Heart right ventricle (tissue), 16 donors: ENCODE measurements around the gene PARD3. TPM values are rescaled to one million over a fixed set of nuclear protein-coding genes. Genes with fewer than 3 reads are reported as not detected.
A peak's percentile ranks its signal among the peaks of the same experiment; 100 is the strongest.

Source experiments
- ATAC-seq, 8 donors: fragments of 200-7000 bp; cut with Tn5 transposase; one replicate each; pipeline ENCODE4 v1.9.1; 2020; ENCODE audit warnings: mild to moderate bottlenecking in 8 of 8, moderate library complexity in 8 of 8, moderate number of reproducible peaks in 1 of 8
- DNase-seq, 2 donors: peaks; one replicate each; pipeline ENCODE4 v3.0.0-alpha.2; 2020
- H3K27ac ChIP-seq, 10 donors: fragments of 200-600 bp; sonication (generic) in 2 of 10; one replicate each; pipeline versions ENCODE4 v1.5.0 to v1.8.0; 2020 to 2022; ENCODE audit warnings: mild to moderate bottlenecking in 3 of 10
- H3K27me3 ChIP-seq, 7 donors: fragments of 200-600 bp; one replicate each; pipeline ENCODE4 v1.8.0; 2021 to 2022; ENCODE audit warnings: mild to moderate bottlenecking in 2 of 7
- H3K36me3 ChIP-seq, 9 donors: fragments of 200-600 bp; sonication (generic) in 1 of 9; one replicate each; pipeline versions ENCODE4 v1.5.0 to v1.8.0; 2020 to 2022; ENCODE audit warnings: mild to moderate bottlenecking in 2 of 9
- H3K4me1 ChIP-seq, 9 donors: fragments of 200-600 bp; sonication (generic) in 1 of 9; one replicate each; pipeline versions ENCODE4 v1.5.0 to v1.8.0; 2020 to 2022; ENCODE audit warnings: mild to moderate bottlenecking in 4 of 9
- H3K4me3 ChIP-seq, 10 donors: fragments of 200-600 bp; sonication (generic) in 2 of 10; one replicate each; pipeline versions ENCODE4 v1.5.0 to v1.8.0; 2020 to 2022; ENCODE audit warnings: mild to moderate bottlenecking in 7 of 10, moderate library complexity in 2 of 10
- H3K9me3 ChIP-seq, 11 donors: fragments of 200-600 bp in 10 of 11; sonication (generic) in 2 of 11; one replicate each; pipeline versions ENCODE4 v1.5.0 to v1.8.0; 2013 to 2022; ENCODE audit warnings: mild to moderate bottlenecking in 2 of 11, control low read depth in 1 of 11, moderate library complexity in 1 of 11
- CTCF ChIP-seq, 9 donors: fragments of 200-600 bp; sonication (generic) in 2 of 9; IDR thresholded peaks; one replicate each; pipeline versions ENCODE4 v1.5.0 to v1.8.0; 2021 to 2022; ENCODE audit warnings: antibody characterized with exemption in 9 of 9, mild to moderate bottlenecking in 5 of 9, moderate library complexity in 1 of 9
- WGBS, 2 donors: extraction: QIAGEN DNeasy Blood & Tissue Kit; methylation state at CpG; one replicate each; pipeline ENCODE4 v1.1.7; 2013; ENCODE audit warnings: inconsistent platforms in 1 of 2; 5-methylcytosine and 5-hydroxymethylcytosine counted together
- intact Hi-C, 10 donors: fragments of 100-400 bp; cut with DNase I; formaldehyde crosslinking; loops; one replicate each; pipeline versions ENCODE4 v1.11.1 to v1.14.2; 2022
- polyA plus RNA-seq, 2 donors: library from polyadenylated mRNA; stranded (reverse); fragments of 200-250 nt; gene quantifications; one replicate each; pipeline ENCODE4 v1.2.3, GENCODE V29; 2013
- total RNA-seq, 10 donors: library from RNA; stranded (reverse); fragmentation: NEBNext Ultra II Directional in 3 of 10; extraction: Animal tissue kit (Norgen Biotek cat#: 25700) in 3 of 10; gene quantifications; one replicate each; pipeline versions ENCODE4 v1.2.1 to v1.2.4, GENCODE V29; 2021 to 2023
- donor health status: Arrhythmogenic right ventricular cardiomyopathy.
- donor health status: ischemic (EF 13 %, LVEDD 7.1; RV severe dilation, severe dysfunction).
- donor health status: healthy with polysubstance abuse.
- donor health status: DM: no; HTN: yes; CAD: no.
- donor health status: DM: no; HTN: no; CAD: no.
- donor health status: ischemic (EF 25% LVEDD 6.9; RV normal size, moderate dysfunction).
- donor health status: ischemic (EF 25% LVEDD 5.7; RV mildly dilated, moderate dysfunction).
- donor health status: healthy.
- donor health status: DM: yes; HTN: yes; CAD: no.
- donor health status: Ischemic cardiomyopathy.
- donor health status: ischemic (EF 35%, LVEDD 5.7; RV mildly dilated, moderate dysfunction).
- donor health status: nonischemic (EF 11% LVEDD 7.7; RV severe dilation, severe dysfunction).
- donor health status: DM: yes; HTN: yes; CAD: no.
- donor health status: PGD.
- donor health status: ischemic (EF 29% LVEDD 5.4; RV normal size, mild dysfunction).
- donor health status: nonischemic (EF 23%, LVEDD 6.1; RV moderate dilation, normal function).

PARD3 gene
- total and polyA plus RNA-seq, 12 donors = 19.7 to 41.8 (median 34.2) TPM

GRCh38 chr10:34334908-34335307 lies 480.2 kb downstream of the PARD3 start:
- TF ChIP-seq CTCF (IDR thresholded peaks at IDR 0.05) = no peak
- DNase-seq (no peak), ATAC-seq (no peak)
- H3K27ac ChIP-seq = no peak overlapping the region
- no peaks in the 10 kb centered on the region for H3K27me3 ChIP-seq
- 97 to 98% methylated on average over 4 of the region's 4 CpGs for WGBS, 2 donors
- intact Hi-C loops = no loop called here
- peaks cover 0 to 25% (median 0%) of the 10 kb centered on the region in 9 donors for H3K36me3 ChIP-seq
- no peak overlapping the region for H3K4me3 ChIP-seq
- H3K4me1 ChIP-seq = peaks cover 0 to 7% (median 0%) of the 10 kb centered on the region in 9 donors
- H3K9me3 ChIP-seq = no peaks in the 10 kb centered on the region

GRCh38 chr10:34333513-34333912 lies 481.6 kb downstream of the PARD3 start:
- Histone ChIP-seq H3K27ac (no peak overlapping the region), H3K36me3 (peaks cover 0 to 35% (median 0%) of the 10 kb centered on the region in 9 donors), H3K4me1 (no peaks in the 10 kb centered on the region), H3K4me3 (no peak overlapping the region), H3K27me3 (no peaks in the 10 kb centered on the region), H3K9me3 (no peaks in the 10 kb centered on the region)
- DNase-seq (no peak), ATAC-seq (no peak)
- intact Hi-C loops = no loop called here
- WGBS, 2 donors = 94 to 95% methylated on average over 2 of the region's 2 CpGs
- TF ChIP-seq CTCF (IDR thresholded peaks at IDR 0.05) = no peak

- Histone ChIP-seq H3K9me3 (no peaks in the 10 kb centered on the region), H3K27ac (no peak overlapping the region), H3K4me3 (no peak overlapping the region), H3K36me3 (peaks cover 0 to 27% (median 0%) of the 10 kb centered on the region in 9 donors), H3K4me1 (peaks cover 0 to 11% (median 0%) of the 10 kb centered on the region in 9 donors), H3K27me3 (no peaks in the 10 kb centered on the region)
- no peak for ATAC-seq
- DNase-seq = no peak
- intact Hi-C loops = no loop called here
- TF ChIP-seq CTCF (IDR thresholded peaks at IDR 0.05) = no peak
- WGBS, 2 donors = 90 to 92% methylated on average over 4 of the region's 4 CpGs
Measured at GRCh38 chr10:34327184-34327583, 487.9 kb downstream of the PARD3 start.

- ATAC-seq (peak in 1 of 8 donors; percentile 47), DNase-seq (no peak)
- Histone ChIP-seq H3K4me3 (no peak overlapping the region), H3K27ac (peak overlapping the region in 2 of 10 donors; percentile 4 to 19), H3K36me3 (peaks cover 0 to under 1% (median 0%) of the 10 kb centered on the region in 9 donors), H3K27me3 (no peaks in the 10 kb centered on the region), H3K9me3 (no peaks in the 10 kb centered on the region), H3K4me1 (peaks cover 0 to 21% (median 7%) of the 10 kb centered on the region in 9 donors)
- WGBS, 2 donors = 65 to 69% methylated on average over 1 of the region's 1 CpG
- intact Hi-C loops = no loop called here
- TF ChIP-seq CTCF (IDR thresholded peaks at IDR 0.05) = no peak
Measured at GRCh38 chr10:34323192-34323591, 491.9 kb downstream of the PARD3 start.
